A549 (cell line): ENCODE results near the gene GPANK1. TPM values are rescaled to one million over a fixed set of nuclear protein-coding genes. Genes with fewer than 3 reads are reported as not detected.

Source experiments
- ATAC-seq, 2 experiments: fragments of 200-7000 bp in 1 of 2; fragments of >200 bp in 1 of 2; cut with Nextera tagmentation in 1 of 2; cut with Tn5 transposase in 1 of 2; 3 replicates each; pipeline versions ENCODE4 v1.8.0 to v1.9.1; 2018 to 2020; ENCODE audit warnings: mild to moderate bottlenecking in 1 of 2, moderate library complexity in 1 of 2
- CTCF ChIA-PET: fragments of 300-600 bp; sonication (Branson Sonifier 250); formaldehyde crosslinking; extraction: SDS; loops from one replicate; lab custom pipeline; 2021; ENCODE audit warnings: antibody characterized with exemption, inconsistent platforms; lab: Yijun Ruan, JAX
- POLR2A ChIA-PET: fragments of 350-600 bp; formaldehyde crosslinking; extraction: SDS; loops from one replicate; lab custom pipeline; 2021; ENCODE audit warnings: antibody characterized with exemption, inconsistent platforms; lab: Yijun Ruan, JAX
- DNase-seq, 2 experiments: peaks; one replicate each; pipeline versions ENCODE4 v3.0.0 to v3.0.0-alpha.2; 2011 to 2016; ENCODE audit warnings: low read depth in 1 of 2, low spot score in 1 of 2
- FAIRE-seq: peaks from 2 replicates; lab custom pipeline; 2011; peaks lifted over from hg19 to GRCh38; lab: Jason Lieb, UNC
- H3K27ac ChIP-seq, 2 experiments: fragments of >200 bp; sonication (Bioruptor Twin); formaldehyde crosslinking; 3 replicates each; pipeline ENCODE4 v1.5.1; 2016 to 2017
- H3K4me1 ChIP-seq: fragments of >200 bp; sonication (Bioruptor Twin); formaldehyde crosslinking; 3 replicates; pipeline ENCODE4 v1.6.1; 2016
- H3K4me2 ChIP-seq: fragments of >200 bp; sonication (Bioruptor Twin); formaldehyde crosslinking; 3 replicates; pipeline ENCODE4 v1.6.1; 2016
- H3K4me3 ChIP-seq: fragments of >200 bp; sonication (Bioruptor Twin); formaldehyde crosslinking; 3 replicates; pipeline ENCODE4 v1.5.1; 2016
- H3K9me3 ChIP-seq: fragments of >200 bp; sonication (Bioruptor Twin); formaldehyde crosslinking; 3 replicates; pipeline ENCODE4 v1.6.1; 2016
- BHLHE40 ChIP-seq: IDR thresholded peaks from 2 replicates; pipeline ENCODE4 v1.6.1; 2012; ENCODE audit warnings: low read depth, low read length, inconsistent platforms
- CEBPB ChIP-seq, 2 experiments: fragments of >200 bp in 1 of 2; sonication (Bioruptor Twin) in 1 of 2; formaldehyde crosslinking in 1 of 2; IDR thresholded peaks; 2 replicates each; pipeline ENCODE4 v1.6.1; 2012 to 2016
- CTCF ChIP-seq: fragments of >200 bp; sonication (Bioruptor Twin); formaldehyde crosslinking; IDR thresholded peaks from 3 replicates; pipeline ENCODE4 v1.5.1; 2016
- E2F6 ChIP-seq: IDR thresholded peaks from 2 replicates; pipeline ENCODE4 v1.6.1; 2012; ENCODE audit warnings: low read depth, borderline replicate concordance
- EHMT2 ChIP-seq: fragments of 200-600 bp; sonication (generic); IDR thresholded peaks from 2 replicates; pipeline ENCODE4 v1.6.1; 2016; ENCODE audit warnings: antibody characterized with exemption, low read depth, mild to moderate bottlenecking, moderate library complexity
- FOSB ChIP-seq: fragments of 250-450 bp; sonication (Bioruptor Pico); IDR thresholded peaks from 2 replicates; pipeline ENCODE4 v1.5.0; 2020; ENCODE audit warnings: mild to moderate bottlenecking, moderate library complexity
- FOXS1 ChIP-seq: fragments of 250-450 bp; sonication (Bioruptor Pico); IDR thresholded peaks from 2 replicates; pipeline ENCODE4 v1.5.0; 2020; ENCODE audit warnings: mild to moderate bottlenecking, moderate library complexity
- HDAC2 ChIP-seq: fragments of 200-600 bp; sonication (generic); IDR thresholded peaks from 2 replicates; pipeline ENCODE4 v1.6.1; 2016
- MAFK ChIP-seq: fragments of 450-650 bp; IDR thresholded peaks from 2 replicates; pipeline ENCODE4 v1.6.1; 2014; ENCODE audit not compliant: partially characterized antibody
- NPAS2 ChIP-seq: fragments of 250-450 bp; sonication (Bioruptor Pico); IDR thresholded peaks from 2 replicates; pipeline ENCODE4 v1.8.0; 2022; ENCODE audit warnings: mild to moderate bottlenecking, moderate library complexity, borderline replicate concordance
- NR3C1 ChIP-seq: fragments of >200 bp; sonication (Bioruptor Twin); formaldehyde crosslinking; IDR thresholded peaks from 3 replicates; pipeline ENCODE4 v1.6.1; 2017
- USF2 ChIP-seq: fragments of 450-650 bp; IDR thresholded peaks from 2 replicates; pipeline ENCODE4 v1.6.1; 2014; ENCODE audit warnings: antibody characterized with exemption
- ZC3H11A ChIP-seq: fragments of 450-650 bp; IDR thresholded peaks from 2 replicates; pipeline ENCODE4 v1.6.1; 2014; ENCODE audit warnings: antibody characterized with exemption, mild to moderate bottlenecking
- WGBS: methylation state at CpG from one replicate; pipeline ENCODE4 v1.1.6; 2017; ENCODE audit errors: missing lambda C conversion rate; 5-methylcytosine and 5-hydroxymethylcytosine counted together
- polyA plus RNA-seq, 4 experiments: library from polyadenylated mRNA; depleted of rRNA in 3 of 4; stranded (reverse); fragments of >200 nt; fragmentation: RNase III in 1 of 4; extraction: RNeasy Plus Mini Kit Qiagen cat#74134 plus additional on column Dnase treatment in 1 of 4; gene quantifications; 2 replicates in 3 of 4; 3 replicates in 1 of 4; pipeline ENCODE4 v1.2.3, GENCODE V29; 2011 to 2017
- TF ChIP-seq, protein P1 (sequence below): fragments of >200 bp; sonication (Bioruptor Twin); formaldehyde crosslinking; IDR thresholded peaks from 2 replicates; pipeline ENCODE4 v1.6.1; 2016

The GPANK1 gene
- polyA plus RNA-seq, 2 of the 4 experiments (the other 2 are of a cell fraction): 11.0 TPM

GRCh38 chr6:31687860-31688693 is 23.3 kb upstream of the GPANK1 start:
- Histone ChIP-seq H3K9me3 (no peaks in the 10 kb centered on the region), H3K4me1 (no peaks in the 10 kb centered on the region; the same call in 2 of the 3 replicates), H3K27ac (no peak overlapping the region), H3K4me3 (no peak overlapping the region), H3K4me2 (no peak overlapping the region)
- DNase-seq (no peak), FAIRE-seq (no peak), ATAC-seq (no peak)
- POLR2A ChIA-PET: no interaction called here
- TF ChIP-seq MAFK (no peak), FOSB (CRISPR knock-in tag) (no peak), FOXS1 (no peak)
- TF ChIP-seq, all 56 proteins: peak for 0
- CTCF ChIA-PET: interaction anchor here (1.6 to 2.5 kb wide), 4 partner anchors 16 to 142 kb away, joined by 6 to 9 read pairs (median 8); partner anchors contain the start of gene ABHD16A
- 89% methylated on average over 12 of the region's 14 CpGs for WGBS

GRCh38 chr6:31687321-31687720 is 22.5 kb upstream of the GPANK1 start:
- no peak for FAIRE-seq
- H3K4me2 ChIP-seq: no peak overlapping the region
- ATAC-seq: no peak
- POLR2A ChIA-PET: no interaction called here
- CTCF ChIA-PET: interaction anchor here (1.1 to 2.5 kb wide), 5 partner anchors 15 to 152 kb away, joined by 3 to 9 read pairs (median 7); partner anchors contain the start of gene ABHD16A
- no peaks in the 10 kb centered on the region for H3K9me3 ChIP-seq
- DNase-seq: no peak
- no peaks in the 10 kb centered on the region; the same call in 2 of the 3 replicates for H3K4me1 ChIP-seq
- TF ChIP-seq EHMT2 (no peak), HDAC2 (no peak), E2F6 (no peak), ZC3H11A (no peak), CTCF (no peak), NPAS2 (CRISPR knock-in tag) (no peak), USF2 (no peak)
- TF ChIP-seq, protein P1, sequence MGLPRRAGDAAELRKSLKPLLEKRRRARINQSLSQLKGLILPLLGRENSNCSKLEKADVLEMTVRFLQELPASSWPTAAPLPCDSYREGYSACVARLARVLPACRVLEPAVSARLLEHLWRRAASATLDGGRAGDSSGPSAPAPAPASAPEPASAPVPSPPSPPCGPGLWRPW: no peak
- H3K27ac ChIP-seq: no peak overlapping the region
- no peak overlapping the region for H3K4me3 ChIP-seq
- WGBS: 86% methylated on average over 8 of the region's 8 CpGs

- Histone ChIP-seq H3K4me3 (no peak overlapping the region), H3K27ac (no peak overlapping the region), H3K4me2 (no peak overlapping the region), H3K9me3 (no peaks in the 10 kb centered on the region), H3K4me1 (no peaks in the 10 kb centered on the region; the same call in 2 of the 3 replicates)
- ATAC-seq: no peak
- no peak for DNase-seq
- FAIRE-seq: no peak
- no peak for TF ChIP-seq BHLHE40
- TF ChIP-seq NR3C1: no peak
- TF ChIP-seq, protein P1: no peak
- TF ChIP-seq CEBPB (IDR thresholded peaks at IDR 0.05): no peak
- no peak for TF ChIP-seq ZC3H11A
- CTCF ChIA-PET: interaction anchor here (1.1 to 2.1 kb wide), 3 partner anchors 84 to 152 kb away, joined by 3 to 7 read pairs (median 6); no protein-coding TSS in a partner anchor
- POLR2A ChIA-PET: interaction anchor here (1.0 kb wide), 1 partner anchor 141 kb away, joined by 3 read pairs; the partner anchor contains the start of gene HSPA1B
- 91% methylated on average over 5 of the region's 5 CpGs for WGBS
Measured at GRCh38 chr6:31686483-31686882, 21.7 kb upstream of the GPANK1 start.
